Stimulated activated naive CD8-positive, alpha-beta T cell treated with anti-CD3 and anti-CD28 coated beads, Interleukin-15, Interleukin-2, amounts not matched to agents 100 ng/mL and 50 ng/mL, for 24 hours (primary cell): Measurements from ENCODE around the gene LZTS2.

Source experiments
- H3K27ac Mint-ChIP-seq: one replicate; pipeline ENCODE4 v1.8.0; 2021; ENCODE audit warnings: mild to moderate bottlenecking, mixed read lengths
- H3K27me3 Mint-ChIP-seq: one replicate; pipeline ENCODE4 v1.8.0; 2021; ENCODE audit warnings: mixed read lengths
- H3K36me3 Mint-ChIP-seq: one replicate; pipeline ENCODE4 v1.8.0; 2021; ENCODE audit warnings: low read depth, mixed read lengths
- H3K4me1 Mint-ChIP-seq: one replicate; pipeline ENCODE4 v1.8.0; 2021; ENCODE audit warnings: low read depth, mixed read lengths
- H3K4me3 Mint-ChIP-seq: one replicate; pipeline ENCODE4 v1.8.0; 2021; ENCODE audit warnings: mild to moderate bottlenecking, mixed read lengths
- H3K9me3 Mint-ChIP-seq: one replicate; pipeline ENCODE4 v1.8.0; 2021; ENCODE audit warnings: mixed read lengths

The LZTS2 gene

GRCh38 chr10:101038484-101038883 lies 38.9 kb downstream of the LZTS2 start:
- Mint-ChIP-seq H3K36me3 (peaks cover 9% of the 10 kb centered on the region), H3K27ac (no peak overlapping the region), H3K4me1 (peaks cover 30% of the 10 kb centered on the region), H3K4me3 (no peak overlapping the region), H3K9me3 (no peaks in the 10 kb centered on the region), H3K27me3 (no peaks in the 10 kb centered on the region)

GRCh38 chr10:101040061-101040460 lies 40.5 kb downstream of the LZTS2 start:
- Mint-ChIP-seq H3K9me3 (no peaks in the 10 kb centered on the region), H3K27me3 (peaks cover 7% of the 10 kb centered on the region), H3K4me3 (no peak overlapping the region), H3K4me1 (peaks cover 26% of the 10 kb centered on the region), H3K36me3 (peaks cover 9% of the 10 kb centered on the region), H3K27ac (no peak overlapping the region)

- peaks cover 7% of the 10 kb centered on the region for H3K27me3 Mint-ChIP-seq
- no peaks in the 10 kb centered on the region for H3K9me3 Mint-ChIP-seq
- H3K27ac Mint-ChIP-seq = peak overlapping the region; percentile 13
- H3K4me1 Mint-ChIP-seq = peaks cover 26% of the 10 kb centered on the region
- H3K4me3 Mint-ChIP-seq = no peak overlapping the region
- peaks cover 9% of the 10 kb centered on the region for H3K36me3 Mint-ChIP-seq
Observed at GRCh38 chr10:101040851-101041250, 41.2 kb downstream of the LZTS2 start.

GRCh38 chr10:101041252-101041761 lies 41.7 kb downstream of the LZTS2 start:
- peak overlapping the region; percentile 13 for H3K27ac Mint-ChIP-seq
- no peak overlapping the region for H3K4me3 Mint-ChIP-seq
- peaks cover 26% of the 10 kb centered on the region for H3K4me1 Mint-ChIP-seq
- H3K9me3 Mint-ChIP-seq = no peaks in the 10 kb centered on the region
- peaks cover 10% of the 10 kb centered on the region for H3K27me3 Mint-ChIP-seq
- peaks cover 9% of the 10 kb centered on the region for H3K36me3 Mint-ChIP-seq

GRCh38 chr10:101042118-101042517 lies 42.5 kb downstream of the LZTS2 start:
- Mint-ChIP-seq H3K36me3 (peaks cover 9% of the 10 kb centered on the region), H3K9me3 (no peaks in the 10 kb centered on the region), H3K4me3 (peak overlapping the region; percentile 94), H3K4me1 (peaks cover 26% of the 10 kb centered on the region), H3K27ac (peak overlapping the region; percentile 89), H3K27me3 (peaks cover 18% of the 10 kb centered on the region)

GRCh38 chr10:101042667-101043362 lies 43.2 kb downstream of the LZTS2 start:
- Mint-ChIP-seq H3K4me1 (peaks cover 26% of the 10 kb centered on the region), H3K4me3 (peak overlapping the region; percentile 94), H3K9me3 (no peaks in the 10 kb centered on the region), H3K27ac (peak overlapping the region; percentile 89), H3K27me3 (peaks cover 25% of the 10 kb centered on the region), H3K36me3 (peaks cover 3% of the 10 kb centered on the region)

GRCh38 chr10:101043363-101043707 lies 43.7 kb downstream of the LZTS2 start:
- H3K36me3 Mint-ChIP-seq = no peaks in the 10 kb centered on the region
- peaks cover 30% of the 10 kb centered on the region for H3K27me3 Mint-ChIP-seq
- H3K4me1 Mint-ChIP-seq = peaks cover 28% of the 10 kb centered on the region
- H3K4me3 Mint-ChIP-seq = peak overlapping the region; percentile 94
- no peak overlapping the region for H3K27ac Mint-ChIP-seq
- H3K9me3 Mint-ChIP-seq = no peaks in the 10 kb centered on the region

GRCh38 chr10:101044117-101044516 lies 44.5 kb downstream of the LZTS2 start:
- no peaks in the 10 kb centered on the region for H3K36me3 Mint-ChIP-seq
- H3K4me3 Mint-ChIP-seq = no peak overlapping the region
- no peak overlapping the region for H3K27ac Mint-ChIP-seq
- peaks cover 38% of the 10 kb centered on the region for H3K27me3 Mint-ChIP-seq
- peaks cover 29% of the 10 kb centered on the region for H3K4me1 Mint-ChIP-seq
- no peaks in the 10 kb centered on the region for H3K9me3 Mint-ChIP-seq

- H3K4me1 Mint-ChIP-seq = peaks cover 36% of the 10 kb centered on the region
- H3K36me3 Mint-ChIP-seq = no peaks in the 10 kb centered on the region
- no peak overlapping the region for H3K4me3 Mint-ChIP-seq
- no peak overlapping the region for H3K27ac Mint-ChIP-seq
- H3K9me3 Mint-ChIP-seq = no peaks in the 10 kb centered on the region
- peaks cover 55% of the 10 kb centered on the region for H3K27me3 Mint-ChIP-seq
Observed at GRCh38 chr10:101046332-101047238, 47.0 kb downstream of the LZTS2 start.

GRCh38 chr10:101047268-101047667 lies 47.7 kb downstream of the LZTS2 start:
- no peaks in the 10 kb centered on the region for H3K36me3 Mint-ChIP-seq
- no peaks in the 10 kb centered on the region for H3K9me3 Mint-ChIP-seq
- peaks cover 55% of the 10 kb centered on the region for H3K27me3 Mint-ChIP-seq
- H3K4me1 Mint-ChIP-seq = peaks cover 29% of the 10 kb centered on the region
- H3K4me3 Mint-ChIP-seq = no peak overlapping the region
- no peak overlapping the region for H3K27ac Mint-ChIP-seq

GRCh38 chr10:101047961-101048892 lies 48.6 kb downstream of the LZTS2 start:
- no peaks in the 10 kb centered on the region for H3K36me3 Mint-ChIP-seq
- H3K4me1 Mint-ChIP-seq = peaks cover 21% of the 10 kb centered on the region
- no peak overlapping the region for H3K27ac Mint-ChIP-seq
- H3K4me3 Mint-ChIP-seq = no peak overlapping the region
- peaks cover 55% of the 10 kb centered on the region for H3K27me3 Mint-ChIP-seq
- H3K9me3 Mint-ChIP-seq = no peaks in the 10 kb centered on the region

- no peak overlapping the region for H3K4me3 Mint-ChIP-seq
Observed at GRCh38 chr10:101050208-101051069, 50.8 kb downstream of the LZTS2 start.

GRCh38 chr10:101052285-101052684 lies 52.7 kb downstream of the LZTS2 start:
- Mint-ChIP-seq H3K36me3 (peaks cover 14% of the 10 kb centered on the region), H3K9me3 (no peaks in the 10 kb centered on the region), H3K4me1 (peaks cover 18% of the 10 kb centered on the region), H3K27ac (no peak overlapping the region), H3K27me3 (peaks cover 35% of the 10 kb centered on the region), H3K4me3 (no peak overlapping the region)

More at GRCh38 chr10:101050208-101051069, 50.8 kb downstream of the LZTS2 start:
- no peak overlapping the region for H3K27ac Mint-ChIP-seq
- no peaks in the 10 kb centered on the region for H3K9me3 Mint-ChIP-seq
- H3K4me1 Mint-ChIP-seq = peaks cover 18% of the 10 kb centered on the region
- H3K36me3 Mint-ChIP-seq = peaks cover 5% of the 10 kb centered on the region
- peaks cover 48% of the 10 kb centered on the region for H3K27me3 Mint-ChIP-seq

- peaks cover 15% of the 10 kb centered on the region for H3K4me1 Mint-ChIP-seq
- H3K36me3 Mint-ChIP-seq = peaks cover 14% of the 10 kb centered on the region
Observed at GRCh38 chr10:101053516-101053915, 53.9 kb downstream of the LZTS2 start.

More at GRCh38 chr10:101053516-101053915, 53.9 kb downstream of the LZTS2 start:
- Mint-ChIP-seq H3K4me3 (no peak overlapping the region), H3K27me3 (peaks cover 23% of the 10 kb centered on the region), H3K9me3 (no peaks in the 10 kb centered on the region), H3K27ac (no peak overlapping the region)
